ENCODE results near the gene FABP6. TPM values are rescaled to one million over a fixed set of nuclear protein-coding genes. Genes with fewer than 3 reads are reported as not detected.

The FABP6 gene
- total RNA-seq, 1 experiment from 2014 or later = 5.2 TPM

GRCh38 chr5:160269017-160269416 is 39.7 kb downstream of the FABP6 start:
- H2BK15ac ChIP-seq (ENCODE audit: low read depth, low read length) = no peak overlapping the region
- H3K4ac ChIP-seq (ENCODE audit: low read depth, low read length) = no peak overlapping the region
- H3K4me2 ChIP-seq (ENCODE audit: insufficient read depth, insufficient read length, low read length) = no peak overlapping the region
- H2BK120ac ChIP-seq (ENCODE audit: low read depth, low read length, poor library complexity, severe bottlenecking) = no peak overlapping the region
- no peak overlapping the region for H3K56ac ChIP-seq (ENCODE audit: insufficient read length, low read depth, low read length)
- H3K4me3 Mint-ChIP-seq = no peak overlapping the region
- no peak overlapping the region for H2AK5ac ChIP-seq (ENCODE audit: insufficient read length, low read length)
- H3K9me3 Mint-ChIP-seq = no peaks in the 10 kb centered on the region
- H3K4me1 ChIP-seq (ENCODE audit: insufficient read depth, low read length) = peaks cover 14% of the 10 kb centered on the region; the same call in 1 of the 2 replicates
- H4K20me1 ChIP-seq (ENCODE audit: control insufficient read depth, insufficient read depth, insufficient read length) = no peaks in the 10 kb centered on the region
- H4K5ac ChIP-seq (ENCODE audit: insufficient read length, low read depth, low read length) = no peak overlapping the region
- H2BK12ac ChIP-seq (ENCODE audit: insufficient read length, low read depth, low read length) = no peak overlapping the region
- H3K79me2 ChIP-seq (ENCODE audit: insufficient read depth, low read length) = no peaks in the 10 kb centered on the region; the same call in 1 of the 2 replicates
- no peak overlapping the region for H3K27ac ChIP-seq (ENCODE audit: insufficient read length, low read depth, low read length)
- H3K23ac ChIP-seq (ENCODE audit: insufficient read length, low read depth, low read length) = no peak overlapping the region
- WGBS (ENCODE audit: extremely low coverage, insufficient read length, low lambda C conversion rate) = no CpG with 5 or more reads among the region's 10 CpGs
- no peak overlapping the region for H2BK20ac ChIP-seq (ENCODE audit: low read depth, low read length, poor library complexity, severe bottlenecking)
- H3K27me3 ChIP-seq (ENCODE audit: insufficient read depth, low read length) = no peaks in the 10 kb centered on the region
- no peak overlapping the region for H3K14ac ChIP-seq (ENCODE audit: insufficient read depth, low read length)
- no peaks in the 10 kb centered on the region; the same call in 1 of the 2 replicates for H3K27me3 Mint-ChIP-seq (ENCODE audit: low read depth)
- H3K27ac Mint-ChIP-seq = no peak overlapping the region
- H3K9me3 ChIP-seq (ENCODE audit: control insufficient read depth, low read depth, low read length) = no peaks in the 10 kb centered on the region
- peaks cover 53 to 62% of the 10 kb centered on the region in 2 experiments for H3K4me1 Mint-ChIP-seq
- H3K36me3 Mint-ChIP-seq (ENCODE audit: insufficient read depth in 1 of 3, low read depth in 3 of 3) = peaks cover 3 to 39% (median 3%) of the 10 kb centered on the region in 3 experiments; a peak in 5 of 7 replicates
- no peaks in the 10 kb centered on the region for H3K23me2 ChIP-seq (ENCODE audit: insufficient read length, low read depth, low read length, poor library complexity, severe bottlenecking)
- H2BK5ac ChIP-seq (ENCODE audit: insufficient read length, low read length) = no peak overlapping the region
- no peak overlapping the region for H3K18ac ChIP-seq (ENCODE audit: insufficient read length, low read depth, low read length)
- no peaks in the 10 kb centered on the region for H3K79me1 ChIP-seq (ENCODE audit: insufficient read depth, low read depth, low read length, poor library complexity, severe bottlenecking)
- H4K91ac ChIP-seq (ENCODE audit: insufficient read length, low read depth, low read length) = no peak overlapping the region
- no peak for TF ChIP-seq CTCF (conservative IDR thresholded peaks at IDR 0.05)
- H4K8ac ChIP-seq (replicated peaks; ENCODE audit: insufficient read length, low read depth, low read length) = no peak overlapping the region
- H2AFZ ChIP-seq (ENCODE audit: low read length) = no peak overlapping the region
- no peak overlapping the region for H3T11ph ChIP-seq (ENCODE audit: low read length)
- no peak for DNase-seq
- no peak overlapping the region for H3K9ac ChIP-seq (ENCODE audit: extremely low read depth, insufficient read length, low read length)

All from H9 (cell line).